BE2C (cell line): ENCODE data around the gene EEPD1. TPM values are rescaled to one million over a fixed set of nuclear protein-coding genes. Genes with fewer than 3 reads are reported as not detected.
A peak's percentile ranks its signal among the peaks of the same experiment; 100 is the strongest.
"Not testable (repeated sequence)": the region's sequence is repeated elsewhere in the genome, so short reads cannot be mapped to it uniquely, and the experiment has no call there.

ENCODE experiments used
- DNase-seq: peaks from one replicate; pipeline ENCODE4 v3.0.0-alpha.2; 2020
- H3K27me3 ChIP-seq: fragments of 250-450 bp; sonication (Bioruptor Pico); 2 replicates; pipeline ENCODE4 v1.5.1; 2020; ENCODE audit warnings: mild to moderate bottlenecking
- H3K36me3 ChIP-seq: fragments of 250-450 bp; sonication (Bioruptor Pico); 2 replicates; pipeline ENCODE4 v1.5.1; 2020; ENCODE audit warnings: mild to moderate bottlenecking
- H3K4me1 ChIP-seq: fragments of 250-450 bp; sonication (Bioruptor Pico); 2 replicates; pipeline ENCODE4 v1.5.1; 2020
- H3K4me3 ChIP-seq: 2 replicates; pipeline ENCODE4 v1.5.1; 2011; ENCODE audit warnings: low read depth, low read length
- H3K9me3 ChIP-seq: fragments of 250-450 bp; sonication (Bioruptor Pico); 2 replicates; pipeline ENCODE4 v1.5.1; 2020
- polyA plus RNA-seq: library from polyadenylated mRNA; unstranded; fragments of >200 nt; gene quantifications from one replicate; pipeline ENCODE4 v1.2.1, GENCODE V29; 2012; ENCODE audit warnings: low read depth, missing spikeins; ENCODE audit not compliant: insufficient read length, insufficient read depth
- TF ChIP-seq, protein P1 (sequence below): IDR thresholded peaks from 2 replicates; pipeline ENCODE4 v1.5.1; 2012; ENCODE audit warnings: mild to moderate bottlenecking, low read depth, low read length

Gene EEPD1
- 2.5 TPM for polyA plus RNA-seq

DNA sequence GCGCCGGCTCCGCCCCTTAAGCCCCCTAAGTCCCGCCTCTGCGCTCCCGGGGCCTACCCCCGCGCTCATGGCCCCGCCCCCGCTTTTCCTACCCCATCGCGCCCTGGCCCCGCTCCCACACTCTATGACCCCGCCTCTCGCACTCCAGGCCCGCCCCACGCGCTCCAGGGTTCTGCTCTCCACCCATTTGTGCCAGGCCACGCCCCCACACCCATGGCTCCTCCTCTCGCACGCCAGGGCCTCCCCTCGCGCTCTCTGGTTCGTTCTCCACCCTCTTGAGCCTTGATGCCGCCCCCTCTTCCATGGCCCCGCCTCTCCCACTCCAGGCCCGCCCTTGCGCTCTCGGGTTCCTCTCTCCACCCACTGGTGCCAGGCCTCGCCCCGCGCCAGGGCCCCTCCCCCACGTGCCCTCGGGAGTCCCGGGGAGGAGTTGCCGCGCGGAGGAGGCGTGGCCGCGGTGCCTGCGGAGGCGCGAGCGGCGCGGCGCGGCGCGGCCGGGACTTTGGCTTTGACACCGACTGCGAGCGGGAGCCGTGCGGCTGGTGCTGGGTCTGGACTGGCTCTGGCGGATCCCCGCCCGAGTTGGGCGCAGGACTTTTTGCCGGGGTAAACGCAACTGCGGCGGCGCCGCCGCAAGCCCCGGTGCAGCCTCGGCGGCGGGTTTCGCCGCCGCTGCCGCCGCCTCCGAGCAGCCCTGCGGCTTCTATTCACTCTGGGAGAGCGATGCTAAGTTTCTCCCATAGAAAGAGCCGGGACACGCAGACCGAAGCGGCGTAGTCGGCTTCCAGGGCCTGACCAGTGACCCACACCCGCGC, at the start of gene EEPD1:
EEPD1 (plus strand) TSS at position 499 of the 815 bp plus-strand sequence. CDS start 1,071 bp downstream, outside the sequence.
- H3K9me3 ChIP-seq: no peaks in the 10 kb centered on the region
- H3K4me3 ChIP-seq: peak within 1 kb of the TSS; percentile 81
- peak; percentile 100 for DNase-seq
- H3K36me3 ChIP-seq: no peaks in the 10 kb centered on the region
- H3K4me1 ChIP-seq: no peaks in the 10 kb centered on the region
- no peaks in the 10 kb centered on the region for H3K27me3 ChIP-seq
- TF ChIP-seq, protein P1, sequence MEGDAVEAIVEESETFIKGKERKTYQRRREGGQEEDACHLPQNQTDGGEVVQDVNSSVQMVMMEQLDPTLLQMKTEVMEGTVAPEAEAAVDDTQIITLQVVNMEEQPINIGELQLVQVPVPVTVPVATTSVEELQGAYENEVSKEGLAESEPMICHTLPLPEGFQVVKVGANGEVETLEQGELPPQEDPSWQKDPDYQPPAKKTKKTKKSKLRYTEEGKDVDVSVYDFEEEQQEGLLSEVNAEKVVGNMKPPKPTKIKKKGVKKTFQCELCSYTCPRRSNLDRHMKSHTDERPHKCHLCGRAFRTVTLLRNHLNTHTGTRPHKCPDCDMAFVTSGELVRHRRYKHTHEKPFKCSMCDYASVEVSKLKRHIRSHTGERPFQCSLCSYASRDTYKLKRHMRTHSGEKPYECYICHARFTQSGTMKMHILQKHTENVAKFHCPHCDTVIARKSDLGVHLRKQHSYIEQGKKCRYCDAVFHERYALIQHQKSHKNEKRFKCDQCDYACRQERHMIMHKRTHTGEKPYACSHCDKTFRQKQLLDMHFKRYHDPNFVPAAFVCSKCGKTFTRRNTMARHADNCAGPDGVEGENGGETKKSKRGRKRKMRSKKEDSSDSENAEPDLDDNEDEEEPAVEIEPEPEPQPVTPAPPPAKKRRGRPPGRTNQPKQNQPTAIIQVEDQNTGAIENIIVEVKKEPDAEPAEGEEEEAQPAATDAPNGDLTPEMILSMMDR: no peak

DNA sequence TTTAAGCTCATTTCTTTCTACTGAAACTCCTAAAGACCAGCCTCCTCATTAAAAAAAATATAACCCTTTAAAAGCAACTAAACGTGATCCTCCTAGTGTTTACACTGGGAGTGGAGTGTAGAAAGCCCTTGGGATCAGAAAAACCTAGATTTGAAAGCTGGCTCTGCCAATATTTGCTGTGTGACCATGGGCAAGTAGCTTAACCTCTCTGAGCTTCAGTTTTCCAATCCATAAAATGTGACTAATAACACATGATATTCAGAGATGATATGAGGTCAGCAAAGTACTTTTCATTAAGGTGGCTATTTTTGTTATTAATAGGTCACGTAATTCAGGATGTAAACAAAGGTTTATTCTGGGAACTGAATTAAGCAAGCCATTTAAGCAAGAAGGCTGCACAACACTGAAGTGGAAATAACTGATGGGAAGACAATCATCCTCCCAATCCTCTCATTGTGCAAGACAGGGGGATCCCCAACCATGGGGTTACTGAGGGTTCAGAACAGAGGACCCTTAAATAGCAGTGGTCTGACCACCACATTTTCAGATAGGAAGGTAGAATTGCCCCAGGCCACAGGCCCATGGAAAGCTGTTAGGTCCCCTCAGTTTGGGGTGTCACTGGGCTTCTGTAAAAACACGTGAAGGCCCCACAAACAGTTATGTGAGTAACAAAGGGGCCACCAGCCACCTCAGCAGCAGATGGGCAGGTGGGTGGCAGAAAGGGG, 49.1 kb upstream of the EEPD1 start:
- H3K36me3 ChIP-seq: no peaks in the 10 kb centered on the region
- TF ChIP-seq, protein P1: no peak
- no peaks in the 10 kb centered on the region for H3K9me3 ChIP-seq
- H3K4me3 ChIP-seq: no peak overlapping the region
- no peak for DNase-seq
- no peaks in the 10 kb centered on the region for H3K27me3 ChIP-seq
- H3K4me1 ChIP-seq: no peaks in the 10 kb centered on the region

DNA sequence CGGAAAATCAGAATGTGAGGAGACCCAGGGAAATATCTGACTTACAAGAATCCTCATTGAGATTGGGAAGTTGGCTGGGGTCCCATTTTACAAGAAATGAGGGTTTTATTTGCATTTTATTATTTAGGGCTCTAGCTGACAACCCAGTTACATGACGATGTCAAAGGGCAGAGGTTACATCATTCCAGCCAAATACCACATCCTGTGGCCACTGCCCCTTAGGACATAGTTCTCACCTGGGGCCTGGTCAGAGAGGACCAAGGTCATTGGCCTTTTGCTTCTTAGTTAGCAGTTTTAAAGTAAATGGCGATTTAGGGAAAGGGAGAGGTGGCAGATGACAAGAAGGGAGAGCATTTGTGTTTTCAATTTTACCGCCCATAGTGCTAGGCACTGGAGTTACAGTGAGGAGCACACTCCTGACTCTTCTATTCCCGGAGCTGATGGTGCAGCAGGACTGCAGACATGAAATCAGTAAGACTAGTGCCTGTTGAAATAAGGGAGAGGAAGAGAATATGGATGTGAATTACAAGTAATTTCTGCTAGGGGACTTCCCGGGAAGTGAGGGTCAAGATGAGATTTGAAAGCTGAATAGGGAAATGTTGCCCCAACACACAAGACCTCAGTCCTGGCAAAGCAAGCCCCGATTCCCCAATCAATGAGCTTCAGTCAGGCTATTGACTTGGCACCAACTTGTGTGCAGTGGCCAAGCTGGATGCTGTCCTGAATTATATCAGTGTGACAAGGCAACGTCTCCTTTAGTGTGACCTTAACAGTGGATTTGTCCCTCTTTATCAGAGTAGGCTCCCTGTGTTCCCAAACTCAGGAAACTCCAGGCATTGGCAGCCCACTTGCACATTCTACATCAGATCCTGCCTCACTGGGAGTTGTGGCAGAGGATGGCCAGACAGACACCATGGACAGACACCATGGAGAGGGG, 45.8 kb upstream of the EEPD1 start:
- H3K36me3 ChIP-seq, DNase-seq, H3K4me3 ChIP-seq, H3K4me1 ChIP-seq, H3K9me3 ChIP-seq, H3K27me3 ChIP-seq: not testable (repeated sequence)

DNA sequence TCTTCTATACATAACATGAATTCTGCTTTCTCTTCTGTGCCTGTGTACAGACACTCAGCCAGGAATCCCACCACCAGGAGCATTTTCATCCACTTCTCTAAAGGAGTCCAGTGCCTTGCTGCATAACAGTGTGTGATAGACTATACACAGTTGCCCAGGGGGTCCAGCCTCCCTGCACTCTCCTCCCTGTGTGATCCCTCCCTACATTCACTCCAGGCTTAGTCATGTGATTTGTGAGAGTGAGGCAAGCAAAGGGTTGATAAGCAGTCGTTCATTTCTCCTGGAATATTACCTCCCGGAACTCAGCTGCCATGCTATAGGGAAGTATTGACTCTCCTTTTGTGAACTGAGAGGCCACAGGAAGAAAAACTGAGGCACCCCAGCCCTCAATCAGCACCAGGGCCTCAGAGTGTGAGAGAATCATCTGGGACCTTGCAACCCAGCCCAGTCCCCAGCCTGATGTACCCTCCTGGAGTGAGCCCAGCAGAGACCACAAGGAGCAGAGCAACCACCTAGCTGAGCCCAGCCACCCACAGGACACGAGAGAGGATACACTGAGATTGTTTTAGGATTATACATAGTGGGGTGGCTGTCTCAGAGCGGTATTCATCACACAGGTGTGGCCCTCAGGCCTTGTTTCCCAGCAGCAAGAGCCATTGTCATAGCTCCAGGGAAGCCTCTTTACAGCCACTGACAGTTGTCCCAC, 45.0 kb upstream of the EEPD1 start:
- no peak for DNase-seq
- TF ChIP-seq, protein P1: no peak
- no peak overlapping the region for H3K4me3 ChIP-seq
- no peaks in the 10 kb centered on the region for H3K9me3 ChIP-seq
- no peaks in the 10 kb centered on the region for H3K36me3 ChIP-seq
- H3K4me1 ChIP-seq: peaks cover 3% of the 10 kb centered on the region; the same call in 1 of the 2 replicates
- H3K27me3 ChIP-seq: no peaks in the 10 kb centered on the region

DNA sequence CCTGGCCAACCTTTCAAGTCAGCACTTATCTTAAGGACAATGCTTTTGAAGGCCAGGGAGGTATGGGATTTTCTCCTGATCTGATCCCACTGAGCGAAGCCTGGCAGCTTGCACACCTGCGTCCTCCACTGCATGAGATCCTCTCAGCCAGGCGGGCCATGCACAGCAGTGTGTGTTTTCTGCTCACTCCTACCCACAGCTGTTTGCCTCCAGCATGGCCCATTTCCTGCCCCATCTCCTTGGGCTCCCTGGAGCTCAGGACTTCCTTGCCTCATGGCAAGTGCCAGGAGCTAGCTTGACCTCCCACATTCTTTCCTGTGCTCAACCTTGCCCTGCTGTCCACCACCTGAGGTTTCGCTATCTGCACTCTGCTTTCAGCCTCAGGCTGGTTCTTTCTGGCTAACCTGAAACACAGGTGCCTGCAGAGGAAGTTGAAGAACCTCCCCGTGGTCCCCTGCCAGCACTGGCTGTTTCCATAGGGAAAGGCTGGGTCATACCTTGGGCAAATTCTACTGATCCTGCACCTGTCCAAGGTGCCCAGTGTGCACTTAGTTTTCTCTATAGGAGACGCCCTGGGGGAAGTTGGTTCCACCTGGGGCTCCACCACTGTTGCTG, 43.9 kb upstream of the EEPD1 start:
- TF ChIP-seq, protein P1: no peak
- no peaks in the 10 kb centered on the region for H3K36me3 ChIP-seq
- DNase-seq: no peak
- H3K4me3 ChIP-seq: no peak overlapping the region
- no peaks in the 10 kb centered on the region for H3K9me3 ChIP-seq
- no peaks in the 10 kb centered on the region for H3K27me3 ChIP-seq
- peaks cover 3% of the 10 kb centered on the region; the same call in 1 of the 2 replicates for H3K4me1 ChIP-seq
